ENCODE data around the gene SH3BP1.

SH3BP1 gene

DNA sequence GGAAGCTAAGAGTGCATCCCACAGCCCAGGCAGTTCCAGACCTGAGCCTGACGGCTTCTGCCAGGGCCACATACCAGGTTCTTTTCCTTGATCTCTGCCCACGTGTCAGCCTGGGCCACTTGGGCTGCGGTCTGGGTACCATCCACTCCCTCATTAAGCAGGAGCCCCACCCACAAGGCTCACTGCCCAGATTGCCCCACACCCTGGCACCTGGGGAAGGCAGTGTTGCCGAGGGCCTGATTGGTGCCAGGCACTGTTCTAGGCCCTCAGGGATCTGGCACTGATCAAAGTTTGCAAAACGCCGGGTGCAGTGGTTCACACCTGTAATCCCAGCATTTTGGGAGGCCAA is 15.5 kb upstream of the SH3BP1 start:
- no peak overlapping the region for H3K4me3 ChIP-seq (ENCODE audit: low read depth, low read length)

DNA sequence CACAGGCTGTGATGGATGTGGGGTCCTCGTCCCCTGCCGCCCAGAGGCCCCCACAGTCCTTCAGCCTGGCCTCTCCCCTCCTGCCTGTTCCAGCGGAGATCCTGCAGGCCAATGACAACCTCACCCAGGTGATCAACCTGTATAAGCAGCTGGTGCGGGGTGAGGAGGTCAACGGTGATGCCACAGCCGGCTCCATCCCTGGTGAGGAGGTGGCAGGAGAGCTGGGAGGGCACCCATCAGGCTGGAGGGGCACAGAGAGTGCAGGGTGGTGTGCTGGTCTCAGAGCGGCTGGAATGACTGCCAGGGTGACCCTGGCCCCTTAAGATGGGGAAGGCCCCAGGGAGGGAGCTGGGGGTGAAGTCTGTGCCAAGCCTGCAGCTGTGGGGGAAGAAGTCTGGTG is 14.6 kb upstream of the SH3BP1 start:
- TF ChIP-seq, protein P1, sequence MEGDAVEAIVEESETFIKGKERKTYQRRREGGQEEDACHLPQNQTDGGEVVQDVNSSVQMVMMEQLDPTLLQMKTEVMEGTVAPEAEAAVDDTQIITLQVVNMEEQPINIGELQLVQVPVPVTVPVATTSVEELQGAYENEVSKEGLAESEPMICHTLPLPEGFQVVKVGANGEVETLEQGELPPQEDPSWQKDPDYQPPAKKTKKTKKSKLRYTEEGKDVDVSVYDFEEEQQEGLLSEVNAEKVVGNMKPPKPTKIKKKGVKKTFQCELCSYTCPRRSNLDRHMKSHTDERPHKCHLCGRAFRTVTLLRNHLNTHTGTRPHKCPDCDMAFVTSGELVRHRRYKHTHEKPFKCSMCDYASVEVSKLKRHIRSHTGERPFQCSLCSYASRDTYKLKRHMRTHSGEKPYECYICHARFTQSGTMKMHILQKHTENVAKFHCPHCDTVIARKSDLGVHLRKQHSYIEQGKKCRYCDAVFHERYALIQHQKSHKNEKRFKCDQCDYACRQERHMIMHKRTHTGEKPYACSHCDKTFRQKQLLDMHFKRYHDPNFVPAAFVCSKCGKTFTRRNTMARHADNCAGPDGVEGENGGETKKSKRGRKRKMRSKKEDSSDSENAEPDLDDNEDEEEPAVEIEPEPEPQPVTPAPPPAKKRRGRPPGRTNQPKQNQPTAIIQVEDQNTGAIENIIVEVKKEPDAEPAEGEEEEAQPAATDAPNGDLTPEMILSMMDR (IDR thresholded peaks at IDR 0.05; ENCODE audit: control insufficient read depth, extremely low read depth, insufficient read depth), result no peak
- DNase-seq (ENCODE audit: low read depth), result no peak
- H3K4me3 ChIP-seq (ENCODE audit: low read depth, low read length), result no peak overlapping the region

More for the DNA sequence above, 15.5 kb upstream of the SH3BP1 start:
- no peak for DNase-seq (ENCODE audit: low read depth)
- TF ChIP-seq, protein P1 (IDR thresholded peaks at IDR 0.05; ENCODE audit: control insufficient read depth, extremely low read depth, insufficient read depth), result no peak

DNA sequence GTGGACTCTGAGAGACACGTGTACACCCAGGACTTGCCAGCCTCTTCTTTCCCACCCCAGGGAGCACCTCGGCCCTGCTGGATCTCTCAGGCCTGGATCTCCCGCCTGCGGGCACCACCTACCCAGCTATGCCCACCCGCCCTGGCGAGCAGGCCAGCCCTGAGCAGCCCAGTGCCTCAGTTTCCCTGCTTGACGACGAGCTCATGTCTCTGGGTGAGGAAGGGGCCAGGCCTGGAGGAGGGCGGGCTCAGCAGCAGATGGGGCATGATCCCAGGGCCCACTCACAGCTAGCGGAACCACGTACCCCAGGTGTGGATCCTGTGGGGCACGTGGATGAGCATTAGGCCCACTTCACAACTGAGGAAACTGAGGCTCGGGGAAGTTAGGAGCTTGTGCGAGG is 13.7 kb upstream of the SH3BP1 start:
- DNase-seq (ENCODE audit: low read depth), result no peak
- TF ChIP-seq, protein P1 (IDR thresholded peaks at IDR 0.05; ENCODE audit: control insufficient read depth, extremely low read depth, insufficient read depth), result no peak
- no peak overlapping the region for H3K4me3 ChIP-seq (ENCODE audit: low read depth, low read length)

DNA sequence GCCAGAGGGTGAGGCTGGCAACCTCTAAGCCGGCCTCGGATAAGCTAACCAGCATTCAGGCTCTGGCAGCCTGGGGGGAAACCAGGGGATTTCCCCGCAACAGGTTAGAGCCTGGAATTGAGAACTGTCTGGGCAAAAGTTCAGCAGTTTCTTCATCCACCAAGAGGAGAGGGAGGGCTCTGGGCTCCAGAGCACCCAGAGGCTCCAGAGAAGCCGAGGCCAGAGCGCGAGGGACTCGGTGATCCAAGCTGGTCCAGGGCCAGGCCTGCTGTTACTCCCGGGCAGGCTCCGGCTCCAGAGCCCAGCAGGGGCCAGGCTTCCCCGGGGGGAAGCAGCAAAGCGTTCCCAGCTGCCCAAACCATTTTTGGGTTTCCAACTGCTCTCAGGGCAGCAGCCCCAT is 13.3 kb upstream of the SH3BP1 start:
- no peak overlapping the region for H3K4me3 ChIP-seq (ENCODE audit: low read depth, low read length)
- DNase-seq (ENCODE audit: low read depth), result no peak
- TF ChIP-seq, protein P1 (IDR thresholded peaks at IDR 0.05; ENCODE audit: control insufficient read depth, extremely low read depth, insufficient read depth), result no peak

DNA sequence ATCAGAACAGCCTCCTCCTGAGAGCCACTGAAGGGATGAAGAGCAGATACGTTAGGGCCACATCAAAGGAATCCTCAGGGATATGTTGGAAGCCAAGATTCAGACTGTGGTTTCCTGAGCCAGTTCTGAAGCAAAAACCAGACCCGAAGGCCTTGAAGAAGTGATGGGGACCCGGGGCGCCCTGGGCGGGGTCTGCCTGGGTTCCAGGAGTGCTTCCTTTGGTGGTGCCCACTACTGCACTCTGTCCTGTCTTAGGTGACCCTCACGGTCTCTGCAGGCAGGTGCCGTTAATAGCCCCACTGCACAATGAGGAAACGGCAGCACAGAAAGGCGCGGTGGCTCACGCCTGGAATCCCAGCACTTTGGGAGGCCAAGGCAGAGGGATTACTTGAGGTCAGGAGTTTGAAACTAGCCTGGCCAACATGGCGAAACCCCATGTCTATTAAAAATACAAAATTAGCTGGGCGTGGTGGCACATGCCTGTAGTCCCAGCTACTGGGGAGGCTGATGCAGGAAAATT is 12.9 kb upstream of the SH3BP1 start:
- TF ChIP-seq, protein P1 (IDR thresholded peaks at IDR 0.05; ENCODE audit: control insufficient read depth, extremely low read depth, insufficient read depth), result no peak
- H3K4me3 ChIP-seq (ENCODE audit: low read depth, low read length), result no peak overlapping the region
- DNase-seq (ENCODE audit: low read depth), result no peak

DNA sequence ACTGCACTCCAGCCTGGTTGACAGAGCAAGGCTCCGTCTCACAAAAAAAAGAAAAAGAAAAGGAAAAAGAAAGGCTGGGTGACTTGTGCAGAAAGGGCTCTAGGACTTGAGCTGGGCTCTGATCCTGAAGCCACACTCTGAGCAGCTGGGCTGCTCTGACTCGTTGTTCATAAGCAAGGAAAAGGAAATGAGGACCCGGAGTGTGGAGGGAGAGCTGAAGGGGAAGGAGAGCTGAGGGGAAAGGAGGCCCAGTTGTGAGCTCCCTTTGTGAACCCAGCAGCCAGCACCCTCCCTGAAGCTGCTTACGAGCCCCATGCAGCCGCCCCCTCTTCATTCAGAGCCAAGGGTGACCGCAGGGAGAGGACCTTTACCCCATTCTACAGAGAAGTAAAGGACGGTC is 12.3 kb upstream of the SH3BP1 start:
- H3K4me3 ChIP-seq (ENCODE audit: low read depth, low read length), result no peak overlapping the region
- TF ChIP-seq, protein P1 (IDR thresholded peaks at IDR 0.05; ENCODE audit: control insufficient read depth, extremely low read depth, insufficient read depth), result no peak
- DNase-seq (ENCODE audit: low read depth), result no peak

DNA sequence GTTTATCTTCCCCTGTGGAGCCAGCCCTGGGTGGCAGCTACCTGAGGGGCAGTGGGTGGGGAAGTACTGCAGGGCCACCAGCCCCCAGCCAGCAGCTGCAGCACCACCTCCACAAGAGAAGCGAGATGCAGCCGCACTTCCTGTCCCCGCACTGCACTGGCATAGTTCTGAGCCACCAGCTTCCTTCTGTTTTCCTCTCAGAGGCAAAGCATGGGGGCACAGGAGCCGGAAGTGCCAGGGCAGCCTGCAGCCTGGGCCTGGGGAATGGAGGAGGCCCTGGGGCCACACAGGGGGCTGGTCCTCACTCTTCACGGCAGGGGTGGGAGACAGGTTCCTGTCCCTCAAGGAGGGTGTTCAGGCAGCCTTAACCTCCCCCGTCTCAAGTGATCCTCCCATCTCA is 11.9 kb upstream of the SH3BP1 start:
- TF ChIP-seq, protein P1 (IDR thresholded peaks at IDR 0.05; ENCODE audit: control insufficient read depth, extremely low read depth, insufficient read depth), result no peak
- no peak overlapping the region for H3K4me3 ChIP-seq (ENCODE audit: low read depth, low read length)
- DNase-seq (ENCODE audit: low read depth), result no peak

Data from LNCaP clone FGC (cell line).